Keratinocyte (primary cell): ENCODE results near the gene HBP1. TPM values are rescaled to one million over a fixed set of nuclear protein-coding genes. Genes with fewer than 3 reads are reported as not detected.

Experiments
- DNase-seq: peaks from one replicate; pipeline ENCODE4 v3.0.0-alpha.2; 2011; ENCODE audit warnings: low read depth, missing footprints, low spot score
- FAIRE-seq: peaks from 2 replicates; lab custom pipeline; 2011; peaks lifted over from hg19 to GRCh38; lab: Jason Lieb, UNC
- H2AFZ ChIP-seq: 2 replicates; pipeline ENCODE4 v1.6.0; 2012; ENCODE audit warnings: low read length, control low read depth, inconsistent platforms; ENCODE audit not compliant: control insufficient read depth
- H3K27ac ChIP-seq: 2 replicates; pipeline ENCODE4 v1.5.1; 2011; ENCODE audit warnings: low read length; ENCODE audit not compliant: control insufficient read depth, insufficient read depth
- H3K27me3 ChIP-seq: 3 replicates; pipeline ENCODE4 v1.6.0; 2011; ENCODE audit warnings: low read length; ENCODE audit not compliant: control insufficient read depth, insufficient read depth; ENCODE audit errors: extremely low read depth
- H3K36me3 ChIP-seq, 2 experiments: 2 replicates in 1 of 2; 3 replicates in 1 of 2; pipeline ENCODE4 v1.5.1; 2011; ENCODE audit warnings: low read length in 2 of 2, mild to moderate bottlenecking in 1 of 2; ENCODE audit not compliant: control insufficient read depth in 2 of 2, insufficient read depth in 2 of 2; ENCODE audit errors: extremely low read depth in 1 of 2
- H3K4me1 ChIP-seq: 3 replicates; pipeline ENCODE4 v1.5.1; 2011; ENCODE audit warnings: low read length; ENCODE audit not compliant: control insufficient read depth, insufficient read depth; ENCODE audit errors: extremely low read depth
- H3K4me2 ChIP-seq: 3 replicates; pipeline ENCODE4 v1.6.0; 2011; ENCODE audit warnings: low read depth, low read length; ENCODE audit not compliant: control insufficient read depth, insufficient read depth; ENCODE audit errors: extremely low read depth
- H3K4me3 ChIP-seq, 3 experiments: fragments of 200-600 bp in 1 of 3; sonication (generic) in 1 of 3; 2 replicates in 2 of 3; 3 replicates in 1 of 3; pipeline ENCODE4 v1.5.1; 2011 to 2016; ENCODE audit warnings: low read length in 3 of 3, mild to moderate bottlenecking in 3 of 3, control low read depth in 2 of 3, inconsistent platforms in 1 of 3, low read depth in 1 of 3, mixed read lengths in 1 of 3, mixed run types in 1 of 3, moderate library complexity in 1 of 3; ENCODE audit not compliant: control insufficient read depth in 2 of 3, insufficient read depth in 2 of 3; ENCODE audit errors: extremely low read depth in 1 of 3
- H3K79me2 ChIP-seq: 2 replicates; pipeline ENCODE4 v1.6.0; 2012; ENCODE audit warnings: low read length; ENCODE audit not compliant: control insufficient read depth, insufficient read depth
- H3K9ac ChIP-seq: 3 replicates; pipeline ENCODE4 v1.6.0; 2011; ENCODE audit warnings: low read length; ENCODE audit not compliant: control insufficient read depth, insufficient read depth; ENCODE audit errors: extremely low read depth
- H3K9me1 ChIP-seq: 3 replicates; pipeline ENCODE4 v1.6.0; 2011; ENCODE audit warnings: low read length; ENCODE audit not compliant: control insufficient read depth, insufficient read depth; ENCODE audit errors: extremely low read depth
- H3K9me3 ChIP-seq: 2 replicates; pipeline ENCODE4 v1.5.1; 2012; ENCODE audit warnings: low read depth, low read length; ENCODE audit not compliant: control insufficient read depth
- H4K20me1 ChIP-seq: 3 replicates; pipeline ENCODE4 v1.6.0; 2011; ENCODE audit warnings: low read length; ENCODE audit not compliant: control insufficient read depth, insufficient read depth; ENCODE audit errors: extremely low read depth
- CTCF ChIP-seq, 3 experiments: IDR thresholded peaks in 1 of 3; conservative IDR thresholded peaks in 1 of 3; optimal IDR thresholded peaks in 1 of 3; 2 replicates in 2 of 3; 3 replicates in 1 of 3; pipeline versions ENCODE3 to v1.5.1; 2011; ENCODE audit warnings: low read length in 3 of 3, mild to moderate bottlenecking in 3 of 3, moderate library complexity in 2 of 3, control low read depth in 1 of 3, inconsistent platforms in 1 of 3; ENCODE audit not compliant: insufficient read depth in 2 of 3; ENCODE audit errors: extremely low read depth in 1 of 3
- EZH2 ChIP-seq: IDR thresholded peaks from one replicate; pipeline ENCODE4 v1.6.1; 2012; ENCODE audit warnings: inconsistent platforms, mild to moderate bottlenecking, low read length, moderate library complexity
- dilution Hi-C: fragments of 300-500 bp; cut with MboI; formaldehyde crosslinking; loops from one replicate; pipeline ENCODE4 v1.7.0; 2020; ENCODE audit warnings: low sequenced_read_pairs; ENCODE audit not compliant: extremely low pct_ligation_motif_present
- polyA plus RNA-seq, 5 experiments: library from polyadenylated mRNA; depleted of rRNA in 3 of 5; stranded (reverse) in 3 of 5; stranded (forward) in 1 of 5; unstranded in 1 of 5; fragments of >200 nt; gene quantifications; 1 replicate in 1 of 5; 2 replicates in 3 of 5; 3 replicates in 1 of 5; pipeline versions ENCODE4 v1.2.1 to v1.2.3, GENCODE V29; 2011 to 2012; ENCODE audit warnings: missing spikeins in 2 of 5, low read depth in 1 of 5, low replicate concordance in 1 of 5

HBP1 gene
- polyA plus RNA-seq, 1 donor (not counting 4 experiments of a cell fraction or from before 2014, with no cell fraction given), result 42.8 TPM

- H3K4me3 ChIP-seq, result no peak overlapping the region
- no peak for DNase-seq
- H4K20me1 ChIP-seq, result no peaks in the 10 kb centered on the region
- peak overlapping the region; percentile 46 for H3K27ac ChIP-seq
- H3K9me1 ChIP-seq, result no peaks in the 10 kb centered on the region
- H3K9me3 ChIP-seq, result no peaks in the 10 kb centered on the region
- H3K27me3 ChIP-seq, result no peaks in the 10 kb centered on the region
- H3K79me2 ChIP-seq, result peaks cover 14% of the 10 kb centered on the region
- no peak overlapping the region for H3K9ac ChIP-seq
- dilution Hi-C loops, result no loop called here
- FAIRE-seq, result peak; percentile 84
- peak overlapping the region; percentile 49 for H3K4me2 ChIP-seq
- no peak overlapping the region for H2AFZ ChIP-seq
- TF ChIP-seq CTCF (optimal IDR thresholded peaks at IDR 0.05 in 1 of 3, IDR thresholded peaks at IDR 0.05 in 1 of 3, conservative IDR thresholded peaks at IDR 0.05 in 1 of 3; ENCODE audit: extremely low read depth in 1 of 3, insufficient read depth in 2 of 3, low read length in 3 of 3) (no peak), EZH2 (no peak)
- peaks cover 2 to 5% of the 10 kb centered on the region in 2 experiments for H3K36me3 ChIP-seq
- peaks cover 13% of the 10 kb centered on the region for H3K4me1 ChIP-seq
Observed at GRCh38 chr7:107180378-107180777, 11.6 kb downstream of the HBP1 start.

GRCh38 chr7:107181172-107181571 lies 12.4 kb downstream of the HBP1 start:
- TF ChIP-seq CTCF (optimal IDR thresholded peaks at IDR 0.05 in 1 of 3, IDR thresholded peaks at IDR 0.05 in 1 of 3, conservative IDR thresholded peaks at IDR 0.05 in 1 of 3; ENCODE audit: extremely low read depth in 1 of 3, insufficient read depth in 2 of 3, low read length in 3 of 3) (no peak), EZH2 (no peak)
- Histone ChIP-seq H3K4me2 (no peak overlapping the region), H3K9me1 (no peaks in the 10 kb centered on the region), H3K36me3 (peaks cover 2 to 5% of the 10 kb centered on the region in 2 experiments), H3K27me3 (no peaks in the 10 kb centered on the region), H3K9me3 (no peaks in the 10 kb centered on the region), H3K4me3 (no peak overlapping the region), H3K79me2 (peaks cover 11% of the 10 kb centered on the region), H4K20me1 (no peaks in the 10 kb centered on the region), H3K4me1 (peaks cover 13% of the 10 kb centered on the region), H3K27ac (no peak overlapping the region), H2AFZ (no peak overlapping the region), H3K9ac (no peak overlapping the region)
- dilution Hi-C loops, result no loop called here
- FAIRE-seq, result no peak
- DNase-seq, result no peak
